Neural cell (in vitro differentiated cells): ENCODE measurements around the gene COLEC12. TPM values are rescaled to one million over a fixed set of nuclear protein-coding genes. Genes with fewer than 3 reads are reported as not detected.

Experiments used
- H2AFZ ChIP-seq: fragments of 200-600, 300-800 bp; sonication (generic), shearing (Covaris generic); 2 replicates; pipeline ENCODE4 v1.6.0; 2014; ENCODE audit warnings: low read depth, mild to moderate bottlenecking, antibody characterized with exemption, low read length, moderate library complexity
- H3F3A ChIP-seq: fragments of 200-600 bp; shearing (Covaris generic); 2 replicates; pipeline ENCODE4 v1.6.1; 2016; ENCODE audit warnings: mild to moderate bottlenecking, moderate library complexity, mixed read lengths, antibody characterized with exemption, low read length; ENCODE audit not compliant: insufficient read depth, poor library complexity, severe bottlenecking
- H3K27ac ChIP-seq: fragments of 200-600, 300-800 bp; sonication (generic), shearing (Covaris generic); 2 replicates; pipeline ENCODE4 v1.5.1; 2014; ENCODE audit warnings: mild to moderate bottlenecking, low read length, moderate library complexity
- H3K27me3 ChIP-seq: fragments of 300-800, 200-600 bp; sonication (generic), shearing (Covaris generic); 2 replicates; pipeline ENCODE4 v1.6.0; 2014; ENCODE audit warnings: mild to moderate bottlenecking, low read depth, low read length, moderate library complexity; ENCODE audit not compliant: insufficient read depth
- H3K36me3 ChIP-seq: fragments of 300-800, 200-600 bp; sonication (generic), shearing (Covaris generic); 2 replicates; pipeline ENCODE4 v1.5.1; 2014; ENCODE audit warnings: mild to moderate bottlenecking, antibody characterized with exemption, low read length, moderate library complexity; ENCODE audit not compliant: insufficient read depth
- H3K4me2 ChIP-seq: fragments of 300-800, 200-600 bp; sonication (generic), shearing (Covaris generic); 2 replicates; pipeline ENCODE4 v1.6.0; 2014; ENCODE audit warnings: mild to moderate bottlenecking, low read length
- H3K4me3 ChIP-seq: fragments of 300-800, 200-600 bp; sonication (generic), shearing (Covaris generic); 2 replicates; pipeline ENCODE4 v1.5.1; 2014; ENCODE audit warnings: mild to moderate bottlenecking, low read length, moderate library complexity
- H3K79me2 ChIP-seq: fragments of 200-600 bp; shearing (Covaris generic); replicated peaks from 2 replicates; pipeline ENCODE4 v1.6.0; 2014; ENCODE audit warnings: mild to moderate bottlenecking, low read length, moderate library complexity; ENCODE audit not compliant: insufficient read depth
- H3K9ac ChIP-seq: fragments of 300-800, 200-600 bp; sonication (generic), shearing (Covaris generic); 2 replicates; pipeline ENCODE4 v1.6.1; 2016; ENCODE audit warnings: mild to moderate bottlenecking, low read length, mixed read lengths
- H3K9me2 ChIP-seq: fragments of 200-600 bp; shearing (Covaris generic); 2 replicates; pipeline ENCODE4 v1.6.1; 2016; ENCODE audit warnings: mild to moderate bottlenecking, low read length, mixed read lengths; ENCODE audit not compliant: insufficient read depth
- H3K9me3 ChIP-seq: fragments of 200-600, 300-800 bp; sonication (generic), shearing (Covaris generic); 2 replicates; pipeline ENCODE4 v1.6.1; 2016; ENCODE audit warnings: mild to moderate bottlenecking, mixed run types, low read length, moderate library complexity, mixed read lengths
- H4K20me1 ChIP-seq: fragments of 200-600 bp; shearing (Covaris generic); 2 replicates; pipeline ENCODE4 v1.6.1; 2016; ENCODE audit warnings: mild to moderate bottlenecking, mixed run types; ENCODE audit not compliant: insufficient read depth
- EP300 ChIP-seq: fragments of 450-650 bp; conservative IDR thresholded peaks from 2 replicates; pipeline ENCODE4 v1.6.1; 2014; ENCODE audit warnings: antibody characterized with exemption, mild to moderate bottlenecking, moderate library complexity; ENCODE audit not compliant: poor library complexity, severe bottlenecking
- EZH2 ChIP-seq: fragments of 200-600, 300-800 bp; shearing (Covaris generic), sonication (generic); IDR thresholded peaks from 2 replicates; pipeline ENCODE4 v1.6.1; 2014; ENCODE audit warnings: antibody characterized with exemption, low read length, borderline replicate concordance, mild to moderate bottlenecking; ENCODE audit not compliant: insufficient read depth, poor library complexity, severe bottlenecking
- MXI1 ChIP-seq: fragments of 450-650 bp; conservative IDR thresholded peaks from 2 replicates; pipeline ENCODE4 v1.6.1; 2014; ENCODE audit warnings: antibody characterized with exemption, mild to moderate bottlenecking; ENCODE audit not compliant: poor library complexity, severe bottlenecking
- POLR2AphosphoS5 ChIP-seq: IDR thresholded peaks from 2 replicates; pipeline ENCODE4 v1.6.1; 2012
- RAD21 ChIP-seq: fragments of 450-650 bp; conservative IDR thresholded peaks from 2 replicates; pipeline ENCODE4 v1.6.1; 2014; ENCODE audit warnings: antibody characterized with exemption, mild to moderate bottlenecking, moderate library complexity
- SMC3 ChIP-seq: fragments of 450-650 bp; conservative IDR thresholded peaks from 2 replicates; pipeline ENCODE4 v1.6.1; 2014; ENCODE audit warnings: antibody characterized with exemption, mild to moderate bottlenecking, moderate library complexity; ENCODE audit not compliant: poor library complexity
- TAF1 ChIP-seq: IDR thresholded peaks from 2 replicates; pipeline ENCODE4 v1.6.1; 2012; ENCODE audit warnings: low read depth
- polyA plus RNA-seq: library from polyadenylated mRNA; depleted of rRNA; stranded (reverse); fragments of >200 nt; gene quantifications from 2 replicates; pipeline ENCODE4 v1.2.3, GENCODE V29; 2014
- TF ChIP-seq, protein P1 (sequence below): IDR thresholded peaks from 2 replicates; pipeline ENCODE4 v1.6.1; 2012; ENCODE audit warnings: borderline replicate concordance
- TF ChIP-seq, protein P2 (sequence below): fragments of 450-650 bp; IDR thresholded peaks from 2 replicates; pipeline ENCODE4 v1.5.1; 2014; ENCODE audit warnings: antibody characterized with exemption, mild to moderate bottlenecking, moderate library complexity; ENCODE audit not compliant: poor library complexity, severe bottlenecking

The COLEC12 gene
- polyA plus RNA-seq, 1 donor from 2014 or later, result 0.42 TPM

DNA sequence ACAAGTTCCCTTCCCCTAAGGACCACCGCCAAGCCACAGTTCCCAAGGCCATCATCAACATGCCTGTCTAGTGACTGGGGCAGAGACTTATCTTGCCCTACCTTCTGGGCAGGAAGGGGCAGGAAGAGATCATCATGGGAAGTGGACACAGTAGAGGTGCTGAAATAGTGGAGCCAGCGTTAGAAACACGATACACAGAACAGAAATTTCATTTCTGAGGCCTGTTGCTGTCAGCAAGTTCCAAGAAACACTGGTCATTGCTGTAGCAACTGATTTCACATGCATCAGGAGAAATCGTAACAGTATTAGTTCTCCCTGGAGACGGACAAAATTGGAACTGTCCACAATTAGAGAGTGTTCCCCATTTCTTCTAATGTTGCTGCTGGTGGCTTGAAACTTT is 83.0 kb downstream of the COLEC12 start:
- Histone ChIP-seq H3K9ac (no peak overlapping the region), H3K36me3 (no peaks in the 10 kb centered on the region), H2AFZ (no peak overlapping the region), H3K27me3 (no peaks in the 10 kb centered on the region), H3K4me2 (no peak overlapping the region), H3K4me3 (no peak overlapping the region), H3K9me3 (no peaks in the 10 kb centered on the region), H3K79me2 (no peaks in the 10 kb centered on the region), H4K20me1 (no peaks in the 10 kb centered on the region), H3F3A (no peaks in the 10 kb centered on the region), H3K9me2 (no peaks in the 10 kb centered on the region), H3K27ac (no peak overlapping the region)
- TF ChIP-seq MXI1 (no peak), POLR2AphosphoS5 (no peak), TAF1 (no peak), EZH2 (no peak), RAD21 (no peak), EP300 (no peak), SMC3 (no peak)
- TF ChIP-seq, protein P1, sequence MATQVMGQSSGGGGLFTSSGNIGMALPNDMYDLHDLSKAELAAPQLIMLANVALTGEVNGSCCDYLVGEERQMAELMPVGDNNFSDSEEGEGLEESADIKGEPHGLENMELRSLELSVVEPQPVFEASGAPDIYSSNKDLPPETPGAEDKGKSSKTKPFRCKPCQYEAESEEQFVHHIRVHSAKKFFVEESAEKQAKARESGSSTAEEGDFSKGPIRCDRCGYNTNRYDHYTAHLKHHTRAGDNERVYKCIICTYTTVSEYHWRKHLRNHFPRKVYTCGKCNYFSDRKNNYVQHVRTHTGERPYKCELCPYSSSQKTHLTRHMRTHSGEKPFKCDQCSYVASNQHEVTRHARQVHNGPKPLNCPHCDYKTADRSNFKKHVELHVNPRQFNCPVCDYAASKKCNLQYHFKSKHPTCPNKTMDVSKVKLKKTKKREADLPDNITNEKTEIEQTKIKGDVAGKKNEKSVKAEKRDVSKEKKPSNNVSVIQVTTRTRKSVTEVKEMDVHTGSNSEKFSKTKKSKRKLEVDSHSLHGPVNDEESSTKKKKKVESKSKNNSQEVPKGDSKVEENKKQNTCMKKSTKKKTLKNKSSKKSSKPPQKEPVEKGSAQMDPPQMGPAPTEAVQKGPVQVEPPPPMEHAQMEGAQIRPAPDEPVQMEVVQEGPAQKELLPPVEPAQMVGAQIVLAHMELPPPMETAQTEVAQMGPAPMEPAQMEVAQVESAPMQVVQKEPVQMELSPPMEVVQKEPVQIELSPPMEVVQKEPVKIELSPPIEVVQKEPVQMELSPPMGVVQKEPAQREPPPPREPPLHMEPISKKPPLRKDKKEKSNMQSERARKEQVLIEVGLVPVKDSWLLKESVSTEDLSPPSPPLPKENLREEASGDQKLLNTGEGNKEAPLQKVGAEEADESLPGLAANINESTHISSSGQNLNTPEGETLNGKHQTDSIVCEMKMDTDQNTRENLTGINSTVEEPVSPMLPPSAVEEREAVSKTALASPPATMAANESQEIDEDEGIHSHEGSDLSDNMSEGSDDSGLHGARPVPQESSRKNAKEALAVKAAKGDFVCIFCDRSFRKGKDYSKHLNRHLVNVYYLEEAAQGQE, result no peak
- TF ChIP-seq, protein P2, sequence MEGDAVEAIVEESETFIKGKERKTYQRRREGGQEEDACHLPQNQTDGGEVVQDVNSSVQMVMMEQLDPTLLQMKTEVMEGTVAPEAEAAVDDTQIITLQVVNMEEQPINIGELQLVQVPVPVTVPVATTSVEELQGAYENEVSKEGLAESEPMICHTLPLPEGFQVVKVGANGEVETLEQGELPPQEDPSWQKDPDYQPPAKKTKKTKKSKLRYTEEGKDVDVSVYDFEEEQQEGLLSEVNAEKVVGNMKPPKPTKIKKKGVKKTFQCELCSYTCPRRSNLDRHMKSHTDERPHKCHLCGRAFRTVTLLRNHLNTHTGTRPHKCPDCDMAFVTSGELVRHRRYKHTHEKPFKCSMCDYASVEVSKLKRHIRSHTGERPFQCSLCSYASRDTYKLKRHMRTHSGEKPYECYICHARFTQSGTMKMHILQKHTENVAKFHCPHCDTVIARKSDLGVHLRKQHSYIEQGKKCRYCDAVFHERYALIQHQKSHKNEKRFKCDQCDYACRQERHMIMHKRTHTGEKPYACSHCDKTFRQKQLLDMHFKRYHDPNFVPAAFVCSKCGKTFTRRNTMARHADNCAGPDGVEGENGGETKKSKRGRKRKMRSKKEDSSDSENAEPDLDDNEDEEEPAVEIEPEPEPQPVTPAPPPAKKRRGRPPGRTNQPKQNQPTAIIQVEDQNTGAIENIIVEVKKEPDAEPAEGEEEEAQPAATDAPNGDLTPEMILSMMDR, result no peak

DNA sequence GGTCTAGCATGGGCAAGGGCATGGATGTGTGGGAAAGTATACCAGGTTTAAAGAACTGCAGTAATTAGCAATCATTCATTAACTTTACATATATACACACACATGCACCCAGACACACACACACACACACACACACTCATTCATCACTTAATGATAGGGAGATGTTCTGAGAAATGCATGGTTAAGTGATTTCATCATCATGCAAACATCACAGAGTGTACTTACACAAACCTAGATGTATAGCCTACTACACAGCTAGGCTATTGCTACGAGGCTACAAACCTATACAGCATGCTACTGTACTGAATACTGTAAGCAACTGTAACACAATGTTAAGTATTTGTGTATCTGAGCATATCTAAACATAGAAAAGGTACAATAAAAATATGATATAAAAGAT is 83.6 kb downstream of the COLEC12 start:
- Histone ChIP-seq H3K27ac (no peak overlapping the region), H2AFZ (no peak overlapping the region), H3K79me2 (no peaks in the 10 kb centered on the region), H3K9me3 (no peaks in the 10 kb centered on the region), H3K4me3 (no peak overlapping the region), H3K36me3 (no peaks in the 10 kb centered on the region), H3K9ac (no peak overlapping the region), H3K9me2 (no peaks in the 10 kb centered on the region), H3K27me3 (no peaks in the 10 kb centered on the region), H4K20me1 (no peaks in the 10 kb centered on the region), H3K4me2 (no peak overlapping the region), H3F3A (no peaks in the 10 kb centered on the region)
- TF ChIP-seq TAF1, result no peak
- no peak for TF ChIP-seq EP300
- no peak for TF ChIP-seq RAD21
- no peak for TF ChIP-seq SMC3
- TF ChIP-seq EZH2, result no peak
- TF ChIP-seq, protein P1, result no peak
- no peak for TF ChIP-seq POLR2AphosphoS5
- TF ChIP-seq, protein P2, result no peak
- TF ChIP-seq MXI1, result no peak
